Heart right ventricle (tissue), 16 donors: Measurements from ENCODE around the gene FGF18. TPM values are rescaled to one million over a fixed set of nuclear protein-coding genes. Genes with fewer than 3 reads are reported as not detected.

Experiments used
- ATAC-seq, 8 donors: fragments of 200-7000 bp; cut with Tn5 transposase; one replicate each; pipeline ENCODE4 v1.9.1; 2020; ENCODE audit warnings: mild to moderate bottlenecking in 8 of 8, moderate library complexity in 8 of 8, moderate number of reproducible peaks in 1 of 8
- DNase-seq, 2 donors: peaks; one replicate each; pipeline ENCODE4 v3.0.0-alpha.2; 2020
- H3K27ac ChIP-seq, 10 donors: fragments of 200-600 bp; sonication (generic) in 2 of 10; one replicate each; pipeline versions ENCODE4 v1.5.0 to v1.8.0; 2020 to 2022; ENCODE audit warnings: mild to moderate bottlenecking in 3 of 10
- H3K27me3 ChIP-seq, 7 donors: fragments of 200-600 bp; one replicate each; pipeline ENCODE4 v1.8.0; 2021 to 2022; ENCODE audit warnings: mild to moderate bottlenecking in 2 of 7
- H3K36me3 ChIP-seq, 9 donors: fragments of 200-600 bp; sonication (generic) in 1 of 9; one replicate each; pipeline versions ENCODE4 v1.5.0 to v1.8.0; 2020 to 2022; ENCODE audit warnings: mild to moderate bottlenecking in 2 of 9
- H3K4me1 ChIP-seq, 9 donors: fragments of 200-600 bp; sonication (generic) in 1 of 9; one replicate each; pipeline versions ENCODE4 v1.5.0 to v1.8.0; 2020 to 2022; ENCODE audit warnings: mild to moderate bottlenecking in 4 of 9
- H3K4me3 ChIP-seq, 10 donors: fragments of 200-600 bp; sonication (generic) in 2 of 10; one replicate each; pipeline versions ENCODE4 v1.5.0 to v1.8.0; 2020 to 2022; ENCODE audit warnings: mild to moderate bottlenecking in 7 of 10, moderate library complexity in 2 of 10
- H3K9me3 ChIP-seq, 11 donors: fragments of 200-600 bp in 10 of 11; sonication (generic) in 2 of 11; one replicate each; pipeline versions ENCODE4 v1.5.0 to v1.8.0; 2013 to 2022; ENCODE audit warnings: mild to moderate bottlenecking in 2 of 11, control low read depth in 1 of 11, moderate library complexity in 1 of 11
- WGBS, 2 donors: extraction: QIAGEN DNeasy Blood & Tissue Kit; methylation state at CpG; one replicate each; pipeline ENCODE4 v1.1.7; 2013; ENCODE audit warnings: inconsistent platforms in 1 of 2; 5-methylcytosine and 5-hydroxymethylcytosine counted together
- intact Hi-C, 10 donors: fragments of 100-400 bp; cut with DNase I; formaldehyde crosslinking; loops; one replicate each; pipeline versions ENCODE4 v1.11.1 to v1.14.2; 2022
- polyA plus RNA-seq, 2 donors: library from polyadenylated mRNA; stranded (reverse); fragments of 200-250 nt; gene quantifications; one replicate each; pipeline ENCODE4 v1.2.3, GENCODE V29; 2013
- total RNA-seq, 10 donors: library from RNA; stranded (reverse); fragmentation: NEBNext Ultra II Directional in 3 of 10; extraction: Animal tissue kit (Norgen Biotek cat#: 25700) in 3 of 10; gene quantifications; one replicate each; pipeline versions ENCODE4 v1.2.1 to v1.2.4, GENCODE V29; 2021 to 2023
- TF ChIP-seq, protein P1 (sequence below), 9 donors: fragments of 200-600 bp; sonication (generic) in 2 of 9; IDR thresholded peaks; one replicate each; pipeline versions ENCODE4 v1.5.0 to v1.8.0; 2021 to 2022; ENCODE audit warnings: antibody characterized with exemption in 9 of 9, mild to moderate bottlenecking in 5 of 9, moderate library complexity in 1 of 9
- donor health status: Arrhythmogenic right ventricular cardiomyopathy.
- donor health status: ischemic (EF 13 %, LVEDD 7.1; RV severe dilation, severe dysfunction).
- donor health status: healthy with polysubstance abuse.
- donor health status: DM: no; HTN: yes; CAD: no.
- donor health status: DM: no; HTN: no; CAD: no.
- donor health status: ischemic (EF 25% LVEDD 6.9; RV normal size, moderate dysfunction).
- donor health status: ischemic (EF 25% LVEDD 5.7; RV mildly dilated, moderate dysfunction).
- donor health status: healthy.
- donor health status: DM: yes; HTN: yes; CAD: no.
- donor health status: Ischemic cardiomyopathy.
- donor health status: ischemic (EF 35%, LVEDD 5.7; RV mildly dilated, moderate dysfunction).
- donor health status: nonischemic (EF 11% LVEDD 7.7; RV severe dilation, severe dysfunction).
- donor health status: DM: yes; HTN: yes; CAD: no.
- donor health status: PGD.
- donor health status: ischemic (EF 29% LVEDD 5.4; RV normal size, mild dysfunction).
- donor health status: nonischemic (EF 23%, LVEDD 6.1; RV moderate dilation, normal function).

Gene FGF18
- total and polyA plus RNA-seq, 12 donors, result 1.7 to 39.2 (median 13.7) TPM

DNA sequence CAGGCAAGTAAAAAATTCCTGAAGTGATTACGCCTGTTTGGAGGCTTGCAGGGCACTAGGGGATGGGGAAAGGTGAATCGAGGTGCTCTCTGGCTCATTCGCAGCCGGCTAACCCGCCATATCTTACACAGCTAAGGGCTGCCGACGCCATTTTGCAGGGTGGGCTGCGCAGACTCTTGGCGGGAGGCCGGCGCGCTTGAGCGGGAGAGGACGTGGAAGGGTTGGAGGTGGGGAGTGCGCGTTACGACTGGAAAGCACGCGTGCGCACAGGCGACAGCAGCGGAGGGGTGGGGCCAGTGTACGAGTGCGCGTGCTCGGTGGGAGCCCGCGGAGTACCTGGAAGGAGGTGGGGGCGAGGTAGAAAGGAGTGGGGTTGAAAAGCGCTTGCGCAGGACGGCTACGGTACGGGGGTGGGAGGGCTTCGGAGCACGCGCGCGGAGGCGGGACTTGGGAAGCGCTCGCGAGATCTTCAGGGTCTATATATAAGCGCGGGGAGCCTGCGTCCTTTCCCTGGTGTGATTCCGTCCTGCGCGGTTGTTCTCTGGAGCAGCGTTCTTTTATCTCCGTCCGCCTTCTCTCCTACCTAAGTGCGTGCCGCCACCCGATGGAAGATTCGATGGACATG, 32.0 kb upstream of the FGF18 start, which contains the start of gene NPM1:
TSS of gene NPM1 (plus strand) at position 505 of the 625 bp plus-strand sequence. CDS start at position 605, 100 bp downstream.
- WGBS, 2 donors, result 0% methylated on average over 54 to 56 of the region's 56 CpGs
- H3K9me3 ChIP-seq, result no peaks in the 10 kb centered on the region

DNA sequence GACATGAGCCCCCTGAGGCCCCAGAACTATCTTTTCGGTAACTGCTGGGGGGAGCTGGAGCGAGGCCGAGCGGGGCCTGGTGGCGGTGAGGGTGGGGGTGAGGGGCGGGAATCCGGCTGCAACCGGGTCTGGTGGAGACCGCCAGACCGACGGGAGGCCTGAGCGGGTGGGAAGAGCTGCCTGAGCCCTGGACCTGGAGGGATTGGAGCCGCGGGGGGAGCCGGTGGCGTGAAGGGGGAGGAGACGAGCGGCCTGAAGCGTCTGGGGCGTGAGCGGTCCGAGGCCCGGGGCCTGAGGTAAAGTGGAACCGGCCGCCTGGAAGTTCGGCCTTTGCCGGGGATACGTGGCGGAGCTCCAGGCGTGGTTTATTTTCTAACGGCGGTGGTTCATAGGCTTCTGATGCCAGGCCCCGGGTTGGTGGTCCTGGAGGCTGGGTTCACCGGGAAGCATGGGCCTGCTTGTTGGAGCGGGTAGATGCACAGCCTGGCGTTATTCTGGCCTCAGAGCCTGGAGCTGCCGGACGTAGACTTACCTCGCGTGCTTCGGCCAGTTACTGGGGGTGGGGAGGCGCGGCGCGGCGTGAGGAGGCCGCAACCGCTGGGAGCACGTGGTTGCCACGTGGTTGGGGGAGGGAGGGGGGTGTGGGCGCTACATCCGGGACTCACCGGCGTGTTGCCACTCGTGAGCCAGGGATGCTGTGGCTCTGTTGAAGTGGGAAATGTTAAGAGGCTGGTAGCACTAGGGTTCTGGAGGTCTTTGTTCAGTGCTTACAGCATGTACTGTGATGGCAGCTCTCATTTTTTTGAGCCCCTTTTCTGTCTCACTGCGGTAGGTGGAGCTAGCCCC, 31.3 kb upstream of the FGF18 start:
- TF ChIP-seq, protein P1, sequence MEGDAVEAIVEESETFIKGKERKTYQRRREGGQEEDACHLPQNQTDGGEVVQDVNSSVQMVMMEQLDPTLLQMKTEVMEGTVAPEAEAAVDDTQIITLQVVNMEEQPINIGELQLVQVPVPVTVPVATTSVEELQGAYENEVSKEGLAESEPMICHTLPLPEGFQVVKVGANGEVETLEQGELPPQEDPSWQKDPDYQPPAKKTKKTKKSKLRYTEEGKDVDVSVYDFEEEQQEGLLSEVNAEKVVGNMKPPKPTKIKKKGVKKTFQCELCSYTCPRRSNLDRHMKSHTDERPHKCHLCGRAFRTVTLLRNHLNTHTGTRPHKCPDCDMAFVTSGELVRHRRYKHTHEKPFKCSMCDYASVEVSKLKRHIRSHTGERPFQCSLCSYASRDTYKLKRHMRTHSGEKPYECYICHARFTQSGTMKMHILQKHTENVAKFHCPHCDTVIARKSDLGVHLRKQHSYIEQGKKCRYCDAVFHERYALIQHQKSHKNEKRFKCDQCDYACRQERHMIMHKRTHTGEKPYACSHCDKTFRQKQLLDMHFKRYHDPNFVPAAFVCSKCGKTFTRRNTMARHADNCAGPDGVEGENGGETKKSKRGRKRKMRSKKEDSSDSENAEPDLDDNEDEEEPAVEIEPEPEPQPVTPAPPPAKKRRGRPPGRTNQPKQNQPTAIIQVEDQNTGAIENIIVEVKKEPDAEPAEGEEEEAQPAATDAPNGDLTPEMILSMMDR (IDR thresholded peaks at IDR 0.05), result no peak
- peak overlapping the region; percentile 61 to 97 (median 86) for H3K4me3 ChIP-seq

More for the DNA sequence above, 32.0 kb upstream of the FGF18 start, which contains the start of gene NPM1:
- peak within 1 kb of the TSS; percentile 61 to 97 (median 86) for H3K4me3 ChIP-seq
- H3K36me3 ChIP-seq, result peaks cover 0 to 24% (median 5%) of the 10 kb centered on the region in 9 donors
- ATAC-seq (peak; percentile 96 to 99 (median 98)), DNase-seq (peak; percentile 97 to 98)
- no peaks in the 10 kb centered on the region for H3K27me3 ChIP-seq
- intact Hi-C loops, result no loop called here
- TF ChIP-seq, protein P1 (IDR thresholded peaks at IDR 0.05), result no peak
- H3K27ac ChIP-seq, result peak within 1 kb of the TSS; percentile 79 to 95 (median 90)
- H3K4me1 ChIP-seq, result peaks cover 0 to 49% (median 38%) of the 10 kb centered on the region in 9 donors

DNA sequence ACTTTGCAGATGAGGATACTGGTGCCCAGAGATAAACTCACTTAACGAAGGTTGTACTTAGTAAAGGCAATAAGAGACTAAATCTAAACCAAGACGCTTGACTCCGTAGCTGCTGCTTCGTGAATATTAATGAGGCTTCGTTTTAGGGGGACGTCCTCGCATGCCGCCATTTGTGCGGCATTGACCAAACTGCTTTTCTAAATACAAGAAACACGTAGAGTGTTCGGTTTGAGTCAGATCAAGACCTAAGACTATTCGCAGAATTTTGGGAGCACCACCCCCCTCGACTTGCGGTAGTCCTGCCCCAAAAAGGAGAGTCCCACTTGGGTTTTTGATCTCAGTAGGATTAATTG, 30.7 kb upstream of the FGF18 start:
- intact Hi-C loops, result no loop called here
- TF ChIP-seq, protein P1 (IDR thresholded peaks at IDR 0.05), result no peak
- peaks cover 0 to 50% (median 38%) of the 10 kb centered on the region in 9 donors for H3K4me1 ChIP-seq
- H3K36me3 ChIP-seq, result peaks cover 0 to 38% (median 11%) of the 10 kb centered on the region in 9 donors
- no peaks in the 10 kb centered on the region for H3K27me3 ChIP-seq
- WGBS, 2 donors, result 5 to 6% methylated on average over 14 of the region's 14 CpGs
- peak overlapping the region in 6 of 10 donors; percentile 89 to 95 (median 92) for H3K27ac ChIP-seq
- no peaks in the 10 kb centered on the region for H3K9me3 ChIP-seq
- peak overlapping the region; percentile 61 to 97 (median 86) for H3K4me3 ChIP-seq
- DNase-seq (no peak), ATAC-seq (no peak)

More for the DNA sequence above, 31.3 kb upstream of the FGF18 start:
- Histone ChIP-seq H3K27ac (peak overlapping the region; percentile 65 to 95 (median 90)), H3K36me3 (peaks cover 0 to 32% (median 7%) of the 10 kb centered on the region in 9 donors), H3K27me3 (no peaks in the 10 kb centered on the region), H3K4me1 (peaks cover 0 to 50% (median 38%) of the 10 kb centered on the region in 9 donors), H3K9me3 (no peaks in the 10 kb centered on the region)
- DNase-seq, result peak; percentile 73 to 74
- ATAC-seq, result peak; percentile 30 to 65 (median 52)
- WGBS, 2 donors, result 0 to 1% methylated on average over 54 to 56 of the region's 56 CpGs
- intact Hi-C loops, result no loop called here
